Liver (tissue), 9 donors: ENCODE data around the gene TSTD1. TPM values are rescaled to one million over a fixed set of nuclear protein-coding genes. Genes with fewer than 3 reads are reported as not detected.

ENCODE experiments used
- DNase-seq: peaks from one replicate; pipeline ENCODE4 v3.0.0-alpha.2; 2017; ENCODE audit warnings: low spot score
- H3K27ac ChIP-seq, 2 donors: one replicate each; pipeline ENCODE4 v1.7.0; 2013; ENCODE audit warnings: inconsistent platforms in 2 of 2, low read length in 2 of 2, control low read depth in 1 of 2, low read depth in 1 of 2, mild to moderate bottlenecking in 1 of 2
- H3K27me3 ChIP-seq, 4 donors: one replicate each; pipeline versions ENCODE4 v1.6.1 to v1.7.0; 2013; ENCODE audit warnings: low read length in 3 of 4, inconsistent platforms in 1 of 4, mild to moderate bottlenecking in 1 of 4, moderate library complexity in 1 of 4; ENCODE audit not compliant: control insufficient read depth in 4 of 4, insufficient read depth in 4 of 4
- H3K36me3 ChIP-seq, 4 donors: one replicate each; pipeline versions ENCODE4 v1.6.1 to v1.7.0; 2013; ENCODE audit warnings: low read length in 3 of 4, mild to moderate bottlenecking in 3 of 4, low read depth in 1 of 4, moderate library complexity in 1 of 4; ENCODE audit not compliant: control insufficient read depth in 4 of 4, insufficient read depth in 3 of 4
- H3K4me1 ChIP-seq, 4 donors: one replicate each; pipeline versions ENCODE4 v1.6.1 to v1.7.0; 2013; ENCODE audit warnings: low read length in 3 of 4, mild to moderate bottlenecking in 3 of 4, moderate library complexity in 1 of 4; ENCODE audit not compliant: control insufficient read depth in 4 of 4, insufficient read depth in 4 of 4
- H3K4me3 ChIP-seq, 3 donors: one replicate each; pipeline versions ENCODE4 v1.6.1 to v1.7.0; 2013; ENCODE audit warnings: low read length in 3 of 3, control low read depth in 1 of 3, low read depth in 1 of 3, mild to moderate bottlenecking in 1 of 3
- H3K9ac ChIP-seq, 2 donors: one replicate each; pipeline ENCODE4 v1.7.0; 2013; ENCODE audit warnings: low read length in 2 of 2, mild to moderate bottlenecking in 2 of 2, moderate library complexity in 2 of 2, control low read depth in 1 of 2, low read depth in 1 of 2
- H3K9me3 ChIP-seq, 4 donors: one replicate each; pipeline versions ENCODE4 v1.6.1 to v1.7.0; 2013; ENCODE audit warnings: low read length in 3 of 4; ENCODE audit not compliant: control insufficient read depth in 4 of 4
- ATF3 ChIP-seq: IDR thresholded peaks from 2 replicates; pipeline ENCODE4 v1.6.1; 2016; ENCODE audit warnings: antibody characterized with exemption
- CTCF ChIP-seq: fragments of 150-350 bp; IDR thresholded peaks from 2 replicates; pipeline ENCODE4 v1.5.1; 2017; ENCODE audit warnings: improper control_type of control experiment, low read depth, low read length; ENCODE audit not compliant: missing input control
- EGR1 ChIP-seq, 2 donors: IDR thresholded peaks; 2 replicates each; pipeline ENCODE4 v1.6.1; 2016 to 2018; ENCODE audit warnings: antibody characterized with exemption in 2 of 2, low read depth in 2 of 2
- FOXA1 ChIP-seq: IDR thresholded peaks from 2 replicates; pipeline ENCODE4 v1.6.1; 2016; ENCODE audit warnings: antibody characterized with exemption
- FOXA2 ChIP-seq: IDR thresholded peaks from 2 replicates; pipeline ENCODE4 v1.6.1; 2016; ENCODE audit warnings: antibody characterized with exemption
- GABPA ChIP-seq, 2 donors: IDR thresholded peaks in 1 of 2; conservative IDR thresholded peaks in 1 of 2; 2 replicates each; pipeline ENCODE4 v1.6.1; 2016; ENCODE audit warnings: antibody characterized with exemption in 2 of 2, mild to moderate bottlenecking in 1 of 2, moderate library complexity in 1 of 2
- HNF4A ChIP-seq, 2 donors: conservative IDR thresholded peaks; 2 replicates each; pipeline ENCODE4 v1.6.1; 2016; ENCODE audit warnings: antibody characterized with exemption in 2 of 2, mild to moderate bottlenecking in 2 of 2
- HNF4G ChIP-seq: IDR thresholded peaks from 2 replicates; pipeline ENCODE4 v1.6.1; 2016; ENCODE audit warnings: antibody characterized with exemption
- JUND ChIP-seq, 2 donors: IDR thresholded peaks; 2 replicates each; pipeline ENCODE4 v1.6.1; 2016; ENCODE audit warnings: antibody characterized with exemption in 2 of 2
- MAX ChIP-seq: IDR thresholded peaks from 2 replicates; pipeline ENCODE4 v1.6.1; 2016; ENCODE audit warnings: antibody characterized with exemption
- NR2F2 ChIP-seq: IDR thresholded peaks from 2 replicates; pipeline ENCODE4 v1.6.1; 2016; ENCODE audit warnings: antibody characterized with exemption
- RAD21 ChIP-seq, 2 donors: IDR thresholded peaks; 2 replicates each; pipeline ENCODE4 v1.6.1; 2016; ENCODE audit warnings: antibody characterized with exemption in 2 of 2, mild to moderate bottlenecking in 2 of 2
- REST ChIP-seq: IDR thresholded peaks from 2 replicates; pipeline ENCODE4 v1.6.1; 2016; ENCODE audit warnings: antibody characterized with exemption, mild to moderate bottlenecking
- RXRA ChIP-seq, 2 donors: IDR thresholded peaks; 2 replicates each; pipeline ENCODE4 v1.6.1; 2017 to 2018; ENCODE audit warnings: antibody characterized with exemption in 2 of 2, mild to moderate bottlenecking in 1 of 2
- SP1 ChIP-seq: IDR thresholded peaks from 2 replicates; pipeline ENCODE4 v1.6.1; 2018; ENCODE audit warnings: antibody characterized with exemption, mild to moderate bottlenecking
- TAF1 ChIP-seq: conservative IDR thresholded peaks from 2 replicates; pipeline ENCODE4 v1.6.1; 2016; ENCODE audit warnings: antibody characterized with exemption, mild to moderate bottlenecking
- YY1 ChIP-seq: IDR thresholded peaks from 2 replicates; pipeline ENCODE4 v1.6.1; 2016; ENCODE audit warnings: antibody characterized with exemption, mild to moderate bottlenecking
- WGBS: extraction: QIAGEN DNeasy Blood & Tissue Kit; methylation state at CpG from one replicate; pipeline ENCODE4 v1.1.7; 2013; 5-methylcytosine and 5-hydroxymethylcytosine counted together
- polyA plus RNA-seq, 2 donors: library from polyadenylated mRNA; stranded (reverse) in 1 of 2; unstranded in 1 of 2; fragments of 200-250 nt in 1 of 2; fragments of >200 nt in 1 of 2; fragmentation: Nextera tagmentation in 1 of 2; extraction: Ambion mirVana in 1 of 2; gene quantifications; one replicate each; pipeline versions ENCODE4 v1.2.1 to v1.2.3, GENCODE V29; 2013 to 2015
- total RNA-seq, 2 donors: library from RNA; depleted of rRNA; stranded (reverse); fragments of >200 nt; gene quantifications; one replicate each; pipeline ENCODE4 v1.2.3, GENCODE V29; 2014
- donor health status: healthy.
- donor health status: healthy.
- donor health status: healthy.
- donor health status: healthy.
- donor health status: healthy.

The TSTD1 gene
- 10 to 100 TPM; 10.9 to 23.6 TPM for total RNA-seq
- 10 to 100 TPM; 45.9 to 67.5 TPM for polyA plus RNA-seq

GRCh38 chr1:161038523-161039153 lies at the start of gene TSTD1:
TSTD1 (minus strand) TSS chr1:161038964; CDS start chr1:161038889, 75 bp downstream.
- WGBS, result 14% methylated on average over 54 of the region's 54 CpGs
- Histone ChIP-seq H3K27ac (peak within 1 kb of the TSS; percentile 9 to 78), H3K36me3 (peaks cover 2 to 37% (median 30%) of the 10 kb centered on the region in 4 donors), H3K4me3 (peak within 1 kb of the TSS; percentile 66 to 80 (median 68)), H3K27me3 (no peaks in the 10 kb centered on the region), H3K4me1 (peaks cover 8 to 26% (median 12%) of the 10 kb centered on the region in 4 donors), H3K9me3 (no peaks in the 10 kb centered on the region), H3K9ac (no peak within 1 kb of the TSS)
- peak; percentile 60 for DNase-seq
- TF ChIP-seq HNF4A (conservative IDR thresholded peaks at IDR 0.05) (no peak), GABPA (IDR thresholded peaks at IDR 0.05 in 1 of 2, conservative IDR thresholded peaks at IDR 0.05 in 1 of 2) (peak; percentile 77 to 94), JUND (IDR thresholded peaks at IDR 0.05) (no peak), RXRA (IDR thresholded peaks at IDR 0.05) (peak in 1 of 2 donors; percentile 6), EGR1 (IDR thresholded peaks at IDR 0.05; ENCODE audit: low read depth in 2 of 2) (peak; percentile 99 to 100), REST (peak; percentile 18), RAD21 (IDR thresholded peaks at IDR 0.05) (peak in 1 of 2 donors; percentile 15), MAX (peak; percentile 57), FOXA1 (no peak), NR2F2 (no peak), YY1 (peak; percentile 51)

GRCh38 chr1:161086457-161086856 lies 47.7 kb upstream of the TSTD1 start:
- no peak overlapping the region for H3K4me3 ChIP-seq
- WGBS, result 78% methylated on average over 4 of the region's 4 CpGs

More at GRCh38 chr1:161086457-161086856, 47.7 kb upstream of the TSTD1 start:
- Histone ChIP-seq H3K27ac (no peak overlapping the region), H3K27me3 (no peaks in the 10 kb centered on the region), H3K4me1 (peaks cover 0 to 1% (median 0%) of the 10 kb centered on the region in 4 donors), H3K9ac (no peak overlapping the region), H3K9me3 (no peaks in the 10 kb centered on the region), H3K36me3 (no peaks in the 10 kb centered on the region)
- TF ChIP-seq HNF4G (no peak), YY1 (no peak), NR2F2 (no peak), HNF4A (conservative IDR thresholded peaks at IDR 0.05) (no peak), CTCF (no peak), FOXA1 (no peak), GABPA (IDR thresholded peaks at IDR 0.05 in 1 of 2, conservative IDR thresholded peaks at IDR 0.05 in 1 of 2) (no peak), REST (no peak), SP1 (no peak), RXRA (IDR thresholded peaks at IDR 0.05) (no peak), ATF3 (no peak), MAX (no peak), TAF1 (no peak), RAD21 (IDR thresholded peaks at IDR 0.05) (no peak), FOXA2 (no peak), EGR1 (IDR thresholded peaks at IDR 0.05; ENCODE audit: low read depth in 2 of 2) (no peak)
- no peak for DNase-seq
